ENCODE measurements around the gene DIP2B. TPM values are rescaled to one million over a fixed set of nuclear protein-coding genes. Genes with fewer than 3 reads are reported as not detected.

Gene DIP2B
- total RNA-seq, 4 donors from 2014 or later = 31.1 to 57.2 (median 46.5) TPM

- intact Hi-C loops (cut with DNase I) = no loop called here
- TF ChIP-seq POLR2A (IDR thresholded peaks at IDR 0.05) = no peak
- TF ChIP-seq, protein P1, sequence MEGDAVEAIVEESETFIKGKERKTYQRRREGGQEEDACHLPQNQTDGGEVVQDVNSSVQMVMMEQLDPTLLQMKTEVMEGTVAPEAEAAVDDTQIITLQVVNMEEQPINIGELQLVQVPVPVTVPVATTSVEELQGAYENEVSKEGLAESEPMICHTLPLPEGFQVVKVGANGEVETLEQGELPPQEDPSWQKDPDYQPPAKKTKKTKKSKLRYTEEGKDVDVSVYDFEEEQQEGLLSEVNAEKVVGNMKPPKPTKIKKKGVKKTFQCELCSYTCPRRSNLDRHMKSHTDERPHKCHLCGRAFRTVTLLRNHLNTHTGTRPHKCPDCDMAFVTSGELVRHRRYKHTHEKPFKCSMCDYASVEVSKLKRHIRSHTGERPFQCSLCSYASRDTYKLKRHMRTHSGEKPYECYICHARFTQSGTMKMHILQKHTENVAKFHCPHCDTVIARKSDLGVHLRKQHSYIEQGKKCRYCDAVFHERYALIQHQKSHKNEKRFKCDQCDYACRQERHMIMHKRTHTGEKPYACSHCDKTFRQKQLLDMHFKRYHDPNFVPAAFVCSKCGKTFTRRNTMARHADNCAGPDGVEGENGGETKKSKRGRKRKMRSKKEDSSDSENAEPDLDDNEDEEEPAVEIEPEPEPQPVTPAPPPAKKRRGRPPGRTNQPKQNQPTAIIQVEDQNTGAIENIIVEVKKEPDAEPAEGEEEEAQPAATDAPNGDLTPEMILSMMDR (IDR thresholded peaks at IDR 0.05) = no peak
- WGBS, 2 donors = 50 to 66% methylated on average over 4 of the region's 4 CpGs
- Histone ChIP-seq H3K27ac (no peak overlapping the region), H3K9me3 (no peaks in the 10 kb centered on the region), H3K36me3 (peaks cover 0 to 45% (median 7%) of the 10 kb centered on the region in 3 donors), H3K4me1 (peaks cover under 1 to 53% (median 19%) of the 10 kb centered on the region in 3 donors), H3K4me3 (no peak overlapping the region), H3K27me3 (no peaks in the 10 kb centered on the region)
- no peak for DNase-seq
Measured at GRCh38 chr12:50625029-50625925, 120.5 kb downstream of the DIP2B start.

DNA sequence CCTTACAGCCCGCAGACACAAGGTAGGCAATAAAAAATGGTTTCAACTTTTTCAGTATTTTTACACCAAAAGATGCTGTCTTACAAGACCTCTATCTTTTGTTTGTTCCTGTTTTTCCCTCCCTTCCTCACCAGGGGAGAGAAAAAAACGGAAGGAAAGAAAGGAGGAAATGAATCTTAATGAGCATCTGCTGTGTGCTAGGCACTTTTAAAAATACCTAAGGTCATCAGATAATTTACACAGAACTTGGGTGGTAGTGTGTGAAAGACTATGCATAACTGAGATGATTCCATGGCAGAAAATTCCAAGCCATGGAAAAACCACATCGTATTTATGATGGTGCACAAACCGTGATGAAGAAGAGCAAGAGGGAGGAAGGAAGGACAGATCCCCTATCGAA is 121.2 kb downstream of the DIP2B start:
- no peaks in the 10 kb centered on the region for H3K9me3 ChIP-seq
- H3K4me3 ChIP-seq = no peak overlapping the region
- no peak for DNase-seq
- H3K36me3 ChIP-seq = peaks cover 0 to 51% (median 7%) of the 10 kb centered on the region in 3 donors
- H3K27ac ChIP-seq = no peak overlapping the region
- 79 to 82% methylated on average over 5 of the region's 5 CpGs for WGBS, 2 donors
- intact Hi-C loops (cut with DNase I) = no loop called here
- TF ChIP-seq, protein P1 (IDR thresholded peaks at IDR 0.05) = no peak
- TF ChIP-seq POLR2A (IDR thresholded peaks at IDR 0.05) = no peak
- H3K27me3 ChIP-seq = no peaks in the 10 kb centered on the region
- peaks cover 0 to 46% (median 12%) of the 10 kb centered on the region in 3 donors for H3K4me1 ChIP-seq

DNA sequence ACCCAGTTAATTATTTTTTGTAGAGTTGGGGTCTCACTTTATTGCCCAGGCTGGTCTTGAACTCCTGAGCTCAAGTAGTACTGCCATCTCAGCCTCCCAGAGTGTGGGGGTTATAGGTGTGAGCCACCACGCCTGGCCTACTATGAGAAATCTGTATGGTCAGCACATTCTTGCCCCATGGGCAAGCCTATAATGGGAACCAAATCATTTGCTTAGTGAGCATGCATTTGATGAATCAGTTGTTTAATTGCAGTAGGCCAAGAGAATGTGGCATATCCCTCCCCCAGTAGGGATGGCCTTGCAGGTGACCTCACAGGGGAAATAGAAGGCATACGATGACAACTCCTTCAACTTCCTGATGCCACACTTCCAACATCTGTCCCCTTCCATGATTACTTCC is 122.7 kb downstream of the DIP2B start:
- Histone ChIP-seq H3K4me3 (no peak overlapping the region), H3K36me3 (peaks cover 0 to 66% (median 7%) of the 10 kb centered on the region in 3 donors), H3K27ac (peak overlapping the region in 1 of 4 donors; percentile 11), H3K27me3 (no peaks in the 10 kb centered on the region), H3K4me1 (peaks cover 0 to 36% (median 0%) of the 10 kb centered on the region in 3 donors), H3K9me3 (no peaks in the 10 kb centered on the region)
- intact Hi-C loops (cut with DNase I) = no loop called here
- TF ChIP-seq, protein P1 (IDR thresholded peaks at IDR 0.05) = no peak
- TF ChIP-seq POLR2A (IDR thresholded peaks at IDR 0.05) = no peak
- WGBS, 2 donors = 78 to 86% methylated on average over 2 of the region's 2 CpGs
- DNase-seq = no peak

GRCh38 chr12:50628394-50628793 is 123.6 kb downstream of the DIP2B start:
- peaks cover 0 to 75% (median 7%) of the 10 kb centered on the region in 3 donors for H3K36me3 ChIP-seq
- peaks cover 0 to 29% (median 0%) of the 10 kb centered on the region in 3 donors for H3K4me1 ChIP-seq
- H3K27me3 ChIP-seq = no peaks in the 10 kb centered on the region
- no peak overlapping the region for H3K4me3 ChIP-seq
- TF ChIP-seq, protein P1 (IDR thresholded peaks at IDR 0.05) = no peak
- TF ChIP-seq POLR2A (IDR thresholded peaks at IDR 0.05) = no peak
- no peaks in the 10 kb centered on the region for H3K9me3 ChIP-seq
- DNase-seq = no peak
- intact Hi-C loops (cut with DNase I) = no loop called here
- no peak overlapping the region for H3K27ac ChIP-seq
- WGBS, 2 donors = 88 to 91% methylated on average over 6 of the region's 6 CpGs

DNA sequence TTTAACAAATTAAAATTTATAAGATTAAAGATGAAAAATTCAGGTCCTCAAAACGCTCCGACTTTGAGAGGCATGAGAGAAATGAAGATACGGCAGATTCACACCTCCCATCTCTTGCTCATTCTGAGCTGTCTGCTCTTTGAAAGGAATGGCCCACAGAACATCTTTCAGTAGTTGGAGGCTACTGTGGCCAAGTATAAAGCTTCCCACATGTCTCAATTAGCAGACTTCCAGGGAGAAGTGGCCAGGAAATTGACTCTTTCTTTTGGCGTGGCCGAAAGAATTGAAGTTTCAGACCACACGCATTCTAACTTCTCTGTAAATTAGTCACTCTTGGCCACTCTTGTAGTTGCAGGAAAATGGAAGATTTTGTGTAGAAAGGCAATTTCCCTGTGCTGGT is 129.2 kb downstream of the DIP2B start:
- 76 to 77% methylated on average over 6 of the region's 6 CpGs for WGBS, 2 donors
- intact Hi-C loops (cut with DNase I) = no loop called here
- Histone ChIP-seq H3K9me3 (no peaks in the 10 kb centered on the region), H3K4me3 (no peak overlapping the region), H3K27me3 (no peaks in the 10 kb centered on the region), H3K36me3 (peaks cover 0 to 43% (median 0%) of the 10 kb centered on the region in 3 donors), H3K4me1 (peaks cover 3 to 51% (median 6%) of the 10 kb centered on the region in 3 donors), H3K27ac (no peak overlapping the region)
- no peak for TF ChIP-seq POLR2A (IDR thresholded peaks at IDR 0.05)
- DNase-seq = no peak
